Lung (tissue), 12 donors: Measurements from ENCODE around the gene NEAT1. TPM values are rescaled to one million over a fixed set of nuclear protein-coding genes. Genes with fewer than 3 reads are reported as not detected.

Experiments used
- ATAC-seq: fragments of 200-7000 bp; cut with Tn5 transposase; one replicate; pipeline ENCODE4 v1.9.1; 2020; ENCODE audit warnings: moderate number of reproducible peaks; ENCODE audit not compliant: insufficient read depth, low FRiP score
- DNase-seq, 3 donors: peaks; one replicate each; pipeline ENCODE4 v3.0.0-alpha.2; 2013 to 2017
- H3K27ac ChIP-seq, 2 donors: one replicate each; pipeline ENCODE4 v1.5.1; 2013; ENCODE audit warnings: mild to moderate bottlenecking in 2 of 2, moderate library complexity in 2 of 2, control low read depth in 1 of 2, inconsistent platforms in 1 of 2, low read depth in 1 of 2, low read length in 1 of 2
- H3K27me3 ChIP-seq, 3 donors: one replicate each; pipeline ENCODE4 v1.5.1; 2013; ENCODE audit warnings: low read length in 2 of 3; ENCODE audit not compliant: control insufficient read depth in 3 of 3, insufficient read depth in 3 of 3
- H3K36me3 ChIP-seq, 4 donors: one replicate each; pipeline ENCODE4 v1.5.1; 2013; ENCODE audit warnings: low read length in 4 of 4, mild to moderate bottlenecking in 1 of 4, moderate library complexity in 1 of 4; ENCODE audit not compliant: control insufficient read depth in 4 of 4, insufficient read depth in 4 of 4
- H3K4me1 ChIP-seq, 5 donors: one replicate each; pipeline ENCODE4 v1.5.1; 2013; ENCODE audit warnings: low read length in 5 of 5, mild to moderate bottlenecking in 2 of 5, moderate library complexity in 1 of 5; ENCODE audit not compliant: control insufficient read depth in 5 of 5, insufficient read depth in 5 of 5
- H3K4me3 ChIP-seq: one replicate; pipeline ENCODE4 v1.5.1; 2013; ENCODE audit warnings: mild to moderate bottlenecking, control low read depth, moderate library complexity
- H3K9ac ChIP-seq, 2 donors: one replicate each; pipeline ENCODE4 v1.5.1; 2013; ENCODE audit warnings: low read length in 2 of 2, control low read depth in 1 of 2; ENCODE audit not compliant: insufficient read depth in 1 of 2
- H3K9me3 ChIP-seq, 4 donors: one replicate each; pipeline ENCODE4 v1.5.1; 2013; ENCODE audit warnings: low read length in 3 of 4, mild to moderate bottlenecking in 1 of 4, moderate library complexity in 1 of 4; ENCODE audit not compliant: control insufficient read depth in 4 of 4, insufficient read depth in 3 of 4
- WGBS, 2 donors: extraction: QIAGEN DNeasy Blood & Tissue Kit; methylation state at CpG; one replicate each; pipeline ENCODE4 v1.1.7; 2013; 5-methylcytosine and 5-hydroxymethylcytosine counted together
- polyA plus RNA-seq, 2 donors: library from polyadenylated mRNA; stranded (reverse); fragments of 200-250 nt; gene quantifications; one replicate each; pipeline ENCODE4 v1.2.1, GENCODE V29; 2013
- total RNA-seq, 2 donors: library from RNA; depleted of rRNA in 1 of 2; stranded (reverse); fragments of >200 nt in 1 of 2; gene quantifications; one replicate each; pipeline ENCODE4 v1.2.1, GENCODE V29; 2014 to 2021
- TF ChIP-seq, protein P1 (sequence below): IDR thresholded peaks from 2 replicates; pipeline ENCODE4 v1.5.1; 2012; ENCODE audit warnings: mild to moderate bottlenecking; ENCODE audit errors: control extremely low read depth, extremely low read depth
- donor health status: control.
- donor health status: control.
- donor health status: Bipolar disorder and iron deficiency.
- donor health status: healthy.
- donor health status: DM: yes; HTN: yes; CAD: no.

Gene NEAT1
- total and polyA plus RNA-seq, 4 donors = 481 to 1,176 (median 715) TPM

DNA sequence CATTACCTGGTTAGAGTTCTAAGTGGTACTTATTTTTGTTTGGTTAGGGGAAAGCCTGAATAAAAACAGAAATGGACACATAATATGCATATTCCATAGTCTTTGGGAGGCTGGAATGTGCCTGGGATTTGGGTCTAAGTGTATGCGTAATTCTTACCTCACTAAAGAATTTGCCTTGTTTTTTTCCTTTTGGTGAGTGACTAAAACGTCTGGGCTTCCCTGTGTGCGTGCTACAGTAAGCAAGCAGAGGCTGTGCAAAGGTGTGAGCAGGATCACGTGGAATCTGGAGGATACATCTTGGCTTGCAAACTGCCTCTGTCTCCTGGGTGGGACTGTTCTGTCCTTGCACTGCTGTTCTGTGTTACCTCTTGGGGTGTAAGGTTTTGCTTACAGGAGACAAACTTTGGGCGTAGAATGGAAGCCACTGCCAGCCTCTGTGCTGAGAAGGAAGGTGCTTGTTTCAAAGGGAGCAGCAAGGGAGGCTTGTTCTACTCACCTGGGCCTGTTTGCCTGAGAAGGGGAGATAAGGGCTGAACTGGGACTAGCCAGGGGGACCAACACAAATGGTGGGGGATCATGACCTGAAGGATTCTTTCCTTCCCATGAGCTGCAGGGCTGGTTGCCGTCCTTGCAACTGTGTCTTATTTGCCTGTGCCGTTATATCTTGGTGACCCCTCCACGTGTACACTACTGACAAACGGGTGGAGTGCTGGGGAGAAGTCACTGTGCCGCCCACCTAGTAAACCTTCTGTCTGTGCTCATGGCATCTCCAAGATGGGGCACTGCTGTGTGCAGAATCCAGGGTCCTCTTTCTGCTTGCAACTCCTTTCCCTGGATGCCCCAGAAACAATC is 4.5 kb downstream of the NEAT1 start:
- DNase-seq (peak in 1 of 3 donors; percentile 28), ATAC-seq (no peak)
- TF ChIP-seq, protein P1, sequence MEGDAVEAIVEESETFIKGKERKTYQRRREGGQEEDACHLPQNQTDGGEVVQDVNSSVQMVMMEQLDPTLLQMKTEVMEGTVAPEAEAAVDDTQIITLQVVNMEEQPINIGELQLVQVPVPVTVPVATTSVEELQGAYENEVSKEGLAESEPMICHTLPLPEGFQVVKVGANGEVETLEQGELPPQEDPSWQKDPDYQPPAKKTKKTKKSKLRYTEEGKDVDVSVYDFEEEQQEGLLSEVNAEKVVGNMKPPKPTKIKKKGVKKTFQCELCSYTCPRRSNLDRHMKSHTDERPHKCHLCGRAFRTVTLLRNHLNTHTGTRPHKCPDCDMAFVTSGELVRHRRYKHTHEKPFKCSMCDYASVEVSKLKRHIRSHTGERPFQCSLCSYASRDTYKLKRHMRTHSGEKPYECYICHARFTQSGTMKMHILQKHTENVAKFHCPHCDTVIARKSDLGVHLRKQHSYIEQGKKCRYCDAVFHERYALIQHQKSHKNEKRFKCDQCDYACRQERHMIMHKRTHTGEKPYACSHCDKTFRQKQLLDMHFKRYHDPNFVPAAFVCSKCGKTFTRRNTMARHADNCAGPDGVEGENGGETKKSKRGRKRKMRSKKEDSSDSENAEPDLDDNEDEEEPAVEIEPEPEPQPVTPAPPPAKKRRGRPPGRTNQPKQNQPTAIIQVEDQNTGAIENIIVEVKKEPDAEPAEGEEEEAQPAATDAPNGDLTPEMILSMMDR = no peak
- H3K36me3 ChIP-seq = peaks cover 0 to 7% (median 4%) of the 10 kb centered on the region in 4 donors
- WGBS, 2 donors = 11 to 48% methylated on average over 10 of the region's 10 CpGs
- peaks cover 0 to 57% (median 32%) of the 10 kb centered on the region in 5 donors for H3K4me1 ChIP-seq
- no peaks in the 10 kb centered on the region for H3K27me3 ChIP-seq
- H3K9ac ChIP-seq = peak overlapping the region in 1 of 2 donors; percentile 95
- peak overlapping the region; percentile 91 to 97 for H3K27ac ChIP-seq
- peak overlapping the region; percentile 68 for H3K4me3 ChIP-seq
- no peaks in the 10 kb centered on the region for H3K9me3 ChIP-seq

GRCh38 chr11:65427691-65428577 is 5.3 kb downstream of the NEAT1 start:
- Histone ChIP-seq H3K9me3 (no peaks in the 10 kb centered on the region), H3K4me1 (peaks cover 0 to 54% (median 32%) of the 10 kb centered on the region in 5 donors), H3K27me3 (no peaks in the 10 kb centered on the region), H3K4me3 (peak overlapping the region; percentile 68), H3K9ac (no peak overlapping the region), H3K27ac (peak overlapping the region; percentile 47 to 97), H3K36me3 (peaks cover 0 to 7% (median 4%) of the 10 kb centered on the region in 4 donors)
- DNase-seq = peak in 1 of 3 donors; percentile 9
- WGBS, 2 donors = 19 to 48% methylated on average over 11 of the region's 11 CpGs
- no peak for ATAC-seq
- TF ChIP-seq, protein P1 = no peak

DNA sequence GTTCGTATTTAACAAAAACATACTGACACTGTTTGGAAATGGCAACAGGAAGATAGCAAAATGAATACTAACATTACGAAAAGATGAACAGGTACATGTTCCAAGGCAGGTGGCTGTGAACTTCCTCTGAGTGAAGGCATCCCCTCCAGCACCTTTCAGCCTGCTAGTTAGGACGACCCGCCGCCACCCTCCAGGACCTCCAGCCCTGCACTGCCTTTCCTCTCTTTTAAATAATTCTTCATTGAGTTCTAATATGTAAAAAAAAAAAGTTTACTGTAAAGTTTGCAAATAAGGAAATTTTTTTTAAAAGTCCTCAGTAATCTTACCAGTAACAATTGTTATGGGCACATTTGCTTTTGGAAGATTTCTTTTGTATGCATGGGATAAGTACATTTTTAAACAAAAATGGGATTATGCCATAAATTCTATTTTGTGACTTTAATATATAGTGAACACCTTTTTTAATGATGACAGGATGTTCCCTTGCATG is 6.0 kb downstream of the NEAT1 start:
- no peak overlapping the region for H3K4me3 ChIP-seq
- TF ChIP-seq, protein P1 = no peak
- H3K9ac ChIP-seq = no peak overlapping the region
- DNase-seq (no peak), ATAC-seq (no peak)
- no peaks in the 10 kb centered on the region for H3K27me3 ChIP-seq
- peaks cover 0 to 7% (median 4%) of the 10 kb centered on the region in 4 donors for H3K36me3 ChIP-seq
- H3K27ac ChIP-seq = peak overlapping the region; percentile 70 to 97
- H3K9me3 ChIP-seq = no peaks in the 10 kb centered on the region
- 28 to 42% methylated on average over 5 of the region's 5 CpGs for WGBS, 2 donors
- H3K4me1 ChIP-seq = peaks cover 0 to 47% (median 32%) of the 10 kb centered on the region in 5 donors
